Measurements from ENCODE around the gene FTH1. TPM values are rescaled to one million over a fixed set of nuclear protein-coding genes. Genes with fewer than 3 reads are reported as not detected.
A peak's percentile ranks its signal among the peaks of the same experiment; 100 is the strongest.

The FTH1 gene
- total RNA-seq, 2 experiments from 2014 or later = 821 to 824 TPM

GRCh38 chr11:61923166-61924063 lies 44.0 kb downstream of the FTH1 start:
- H3K36me3 Mint-ChIP-seq = no peaks in the 10 kb centered on the region
- H3K4me3 Mint-ChIP-seq = no peak overlapping the region
- no peaks in the 10 kb centered on the region for H3K4me1 Mint-ChIP-seq
- no peak for DNase-seq
- no peaks in the 10 kb centered on the region for H3K9me3 Mint-ChIP-seq
- no peak overlapping the region for H3K27ac Mint-ChIP-seq
- H3K27me3 Mint-ChIP-seq = peaks cover 22% of the 10 kb centered on the region

GRCh38 chr11:61922539-61922938 lies 44.9 kb downstream of the FTH1 start:
- Mint-ChIP-seq H3K9me3 (no peaks in the 10 kb centered on the region), H3K27ac (no peak overlapping the region), H3K36me3 (no peaks in the 10 kb centered on the region), H3K4me1 (peaks cover 2% of the 10 kb centered on the region), H3K4me3 (no peak overlapping the region), H3K27me3 (peaks cover 31% of the 10 kb centered on the region)
- no peak for DNase-seq

GRCh38 chr11:61921446-61921845 lies 46.0 kb downstream of the FTH1 start:
- Mint-ChIP-seq H3K9me3 (no peaks in the 10 kb centered on the region), H3K4me3 (no peak overlapping the region)
- no peak for DNase-seq

GRCh38 chr11:61919705-61920631 lies 47.5 kb downstream of the FTH1 start:
- DNase-seq = no peak
- Mint-ChIP-seq H3K4me1 (peaks cover 2% of the 10 kb centered on the region), H3K4me3 (no peak overlapping the region), H3K9me3 (no peaks in the 10 kb centered on the region), H3K27ac (no peak overlapping the region), H3K27me3 (peaks cover 53% of the 10 kb centered on the region), H3K36me3 (no peaks in the 10 kb centered on the region)

More at GRCh38 chr11:61921446-61921845, 46.0 kb downstream of the FTH1 start:
- Mint-ChIP-seq H3K4me1 (peaks cover 2% of the 10 kb centered on the region), H3K27ac (no peak overlapping the region), H3K27me3 (peaks cover 38% of the 10 kb centered on the region), H3K36me3 (no peaks in the 10 kb centered on the region)

GRCh38 chr11:61918938-61919704 lies 48.3 kb downstream of the FTH1 start:
- H3K27me3 Mint-ChIP-seq = peaks cover 61% of the 10 kb centered on the region
- H3K27ac Mint-ChIP-seq = no peak overlapping the region
- H3K9me3 Mint-ChIP-seq = no peaks in the 10 kb centered on the region
- H3K4me1 Mint-ChIP-seq = peaks cover 2% of the 10 kb centered on the region
- no peak for DNase-seq
- no peak overlapping the region for H3K4me3 Mint-ChIP-seq
- no peaks in the 10 kb centered on the region for H3K36me3 Mint-ChIP-seq

- H3K9me3 Mint-ChIP-seq = no peaks in the 10 kb centered on the region
- peak overlapping the region; percentile 75 for H3K4me3 Mint-ChIP-seq
- H3K27ac Mint-ChIP-seq = no peak overlapping the region
- H3K36me3 Mint-ChIP-seq = no peaks in the 10 kb centered on the region
- peaks cover 66% of the 10 kb centered on the region for H3K27me3 Mint-ChIP-seq
- H3K4me1 Mint-ChIP-seq = peaks cover 2% of the 10 kb centered on the region
- DNase-seq = no peak
These were observed 49.0 kb downstream of the FTH1 start for GRCh38 chr11:61918251-61918937.

- Mint-ChIP-seq H3K27ac (no peak within 1 kb of the TSS), H3K27me3 (peaks cover 66% of the 10 kb centered on the region), H3K36me3 (no peaks in the 10 kb centered on the region), H3K4me1 (peaks cover 2% of the 10 kb centered on the region), H3K9me3 (no peaks in the 10 kb centered on the region), H3K4me3 (peak within 1 kb of the TSS; percentile 75)
- no peak for DNase-seq
These were observed 49.9 kb downstream of the FTH1 start, which contains the start of gene RAB3IL1 for GRCh38 chr11:61917334-61918109. Gene RAB3IL1 (minus strand): TSS chr11:61917566. CDS start chr11:61917367, 199 bp downstream.

DNA sequence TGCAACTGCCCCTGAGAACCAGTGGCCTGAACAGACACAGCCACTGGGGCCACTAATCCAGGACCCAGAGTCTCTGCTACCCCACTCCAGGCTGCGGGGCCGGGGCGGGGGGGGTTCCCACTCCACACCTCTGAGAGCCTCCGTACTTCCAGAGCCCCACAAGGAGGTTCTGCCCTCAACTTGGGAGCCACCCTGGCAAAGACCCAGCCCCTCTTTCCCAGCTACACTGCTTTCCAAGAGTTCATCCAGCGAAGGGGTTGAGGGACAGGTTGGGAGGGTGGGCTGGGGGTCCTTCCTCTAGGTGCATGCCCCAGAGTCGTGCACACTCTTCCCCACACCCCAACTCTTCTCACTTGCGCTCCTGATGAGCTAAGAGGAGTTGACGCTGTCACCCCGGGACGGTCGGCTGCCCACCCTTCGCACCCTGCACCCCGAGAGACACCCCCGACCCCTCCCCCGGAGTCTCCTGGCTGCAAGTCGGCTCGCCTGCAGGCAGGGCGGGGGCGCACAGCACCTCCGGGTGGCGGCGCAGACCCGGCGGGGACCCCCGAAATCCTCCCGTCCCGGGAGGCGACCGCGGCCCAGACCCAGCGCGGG lies 50.6 kb downstream of the FTH1 start:
- no peak overlapping the region for H3K27ac Mint-ChIP-seq

DNA sequence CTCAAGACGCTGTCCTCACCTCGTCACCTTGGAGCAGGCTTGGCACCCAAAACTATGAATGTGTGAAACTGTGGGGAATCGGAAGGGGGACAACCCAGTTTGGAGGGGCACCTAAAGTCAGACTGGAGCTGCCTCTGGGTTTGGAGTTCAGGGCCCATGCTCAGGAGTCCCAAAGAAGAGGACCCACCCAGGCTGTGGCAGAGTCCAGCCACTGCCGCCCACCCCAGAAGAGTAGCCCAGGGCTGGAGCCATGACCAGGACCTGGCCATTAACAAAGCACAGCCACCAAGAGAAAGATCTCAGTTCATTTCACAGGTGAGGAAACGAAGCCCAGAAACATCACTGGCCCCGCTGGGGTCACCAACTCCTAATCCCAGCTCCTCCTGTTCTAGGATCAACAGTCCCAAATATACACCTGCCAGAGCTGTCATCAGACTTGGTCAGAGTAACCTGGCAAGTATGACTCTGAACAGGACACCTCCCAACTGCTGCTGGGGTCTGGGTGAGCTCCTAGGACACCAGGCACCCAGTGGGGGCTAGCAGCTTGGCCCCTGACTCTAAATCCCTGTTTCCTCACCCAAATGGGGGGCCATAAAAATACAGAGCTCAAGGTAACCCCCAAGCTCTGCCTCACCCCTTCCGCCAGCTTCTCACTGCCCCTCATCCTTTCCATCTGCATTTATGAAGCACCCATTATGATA lies 52.8 kb downstream of the FTH1 start:
- H3K4me3 Mint-ChIP-seq = no peak overlapping the region

More for the DNA sequence above, 50.6 kb downstream of the FTH1 start:
- Mint-ChIP-seq H3K27me3 (peaks cover 66% of the 10 kb centered on the region), H3K4me1 (peaks cover 2% of the 10 kb centered on the region), H3K4me3 (peak overlapping the region; percentile 40), H3K36me3 (no peaks in the 10 kb centered on the region), H3K9me3 (no peaks in the 10 kb centered on the region)
- DNase-seq = no peak

More for the DNA sequence above, 52.8 kb downstream of the FTH1 start:
- Mint-ChIP-seq H3K9me3 (no peaks in the 10 kb centered on the region), H3K27me3 (peaks cover 54% of the 10 kb centered on the region), H3K27ac (no peak overlapping the region), H3K36me3 (no peaks in the 10 kb centered on the region), H3K4me1 (peaks cover 2% of the 10 kb centered on the region)
- no peak for DNase-seq

Other genes starting within 250 kb of the FTH1 start
- under 1 TPM; 0.68 to 0.70 TPM for gene MYRF, start 215.0 kb downstream of the FTH1 start, total RNA-seq
- gene TMEM258, start 175.0 kb downstream of the FTH1 start, total RNA-seq = 100 to 1,000 TPM; 143 TPM
- 100 to 1,000 TPM; 135 to 140 TPM for gene FEN1, start 174.7 kb downstream of the FTH1 start, total RNA-seq
- 10 to 100 TPM; 18.1 to 18.2 TPM for gene FADS1, start 150.6 kb downstream of the FTH1 start, total RNA-seq
- gene FADS2, start 139.3 kb downstream of the FTH1 start, total RNA-seq = 10 to 100 TPM; 65.4 to 65.6 TPM
- 1 to 10 TPM; 5.7 to 6.4 TPM for gene FADS3, start 76.1 kb downstream of the FTH1 start, total RNA-seq
- gene RAB3IL1, start 50.1 kb downstream of the FTH1 start, total RNA-seq = not detected
- 1 to 10 TPM in 1 of 2 experiments, under 1 TPM in 1; 0.58 to 1.0 TPM for gene BEST1, start 17.3 kb downstream of the FTH1 start, total RNA-seq
- gene INCENP, start 156.4 kb upstream of the FTH1 start, total RNA-seq = 100 to 1,000 TPM; 105 to 107 TPM
- not detected for gene SCGB1D1, start 222.6 kb upstream of the FTH1 start, total RNA-seq
- not detected for gene SCGB2A1, start 241.0 kb upstream of the FTH1 start, total RNA-seq